Brain microvascular endothelial cell (primary cell): ENCODE data around the gene PIAS4.

ENCODE experiments used
- DNase-seq: peaks from one replicate; pipeline ENCODE4 v3.0.0-alpha.2; 2020
- H3K27ac ChIP-seq: fragments of 250-450 bp; sonication (Bioruptor Pico); 2 replicates; pipeline ENCODE4 v1.5.1; 2020; ENCODE audit warnings: mild to moderate bottlenecking, moderate library complexity
- H3K27me3 ChIP-seq: fragments of 250-450 bp; sonication (Bioruptor Pico); replicated peaks from 2 replicates; pipeline ENCODE4 v1.5.1; 2020; ENCODE audit warnings: mild to moderate bottlenecking
- H3K36me3 ChIP-seq: fragments of 250-450 bp; sonication (Bioruptor Pico); replicated peaks from 2 replicates; pipeline ENCODE4 v1.5.1; 2020; ENCODE audit warnings: mild to moderate bottlenecking
- H3K4me3 ChIP-seq: 2 replicates; pipeline ENCODE4 v1.5.1; 2011; ENCODE audit warnings: low read depth, mild to moderate bottlenecking, control low read depth, low read length, moderate library complexity
- in situ Hi-C: cut with HindIII; loops from 2 replicates; pipeline ENCODE4 v1.10.0; 2017; ENCODE audit warnings: low sequenced_read_pairs, low pct_ligation_motif_present
- TF ChIP-seq, protein P1 (sequence below): IDR thresholded peaks from 2 replicates; pipeline ENCODE4 v1.5.1; 2011; ENCODE audit warnings: low read depth, mild to moderate bottlenecking, moderate library complexity, low read length, control low read depth, inconsistent platforms; ENCODE audit errors: missing control alignments

PIAS4 gene

DNA sequence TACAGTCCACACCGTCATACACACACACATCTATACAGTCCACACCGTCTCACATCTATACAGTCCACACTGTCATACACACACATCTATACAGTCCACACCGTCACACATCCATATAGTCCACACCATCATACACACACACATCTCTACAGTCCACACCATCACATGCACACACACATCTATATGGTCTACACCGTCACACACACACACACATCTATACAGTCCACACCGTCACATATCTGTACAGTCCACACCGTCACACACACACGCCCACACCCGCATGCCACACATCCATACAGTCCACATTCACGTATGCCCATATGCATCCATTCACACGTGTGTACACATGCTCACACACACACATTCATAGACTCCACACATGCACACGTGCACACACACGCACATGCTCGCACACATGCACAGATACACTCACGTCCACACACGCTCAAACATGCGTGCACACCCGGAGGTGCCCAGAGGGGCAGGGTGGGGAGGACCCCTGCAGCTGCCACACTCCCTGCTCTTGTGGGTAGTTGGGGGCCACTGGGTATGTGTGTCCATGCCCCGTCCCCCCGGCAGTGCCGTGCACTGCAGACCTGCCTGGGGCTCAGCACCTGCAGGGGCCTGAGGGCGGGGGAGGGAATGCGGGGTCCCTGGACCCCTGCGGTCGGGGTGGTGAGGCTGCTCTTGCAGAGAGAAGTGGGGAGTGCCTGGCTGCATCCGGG is 29.2 kb downstream of the PIAS4 start:
- no peak for DNase-seq

DNA sequence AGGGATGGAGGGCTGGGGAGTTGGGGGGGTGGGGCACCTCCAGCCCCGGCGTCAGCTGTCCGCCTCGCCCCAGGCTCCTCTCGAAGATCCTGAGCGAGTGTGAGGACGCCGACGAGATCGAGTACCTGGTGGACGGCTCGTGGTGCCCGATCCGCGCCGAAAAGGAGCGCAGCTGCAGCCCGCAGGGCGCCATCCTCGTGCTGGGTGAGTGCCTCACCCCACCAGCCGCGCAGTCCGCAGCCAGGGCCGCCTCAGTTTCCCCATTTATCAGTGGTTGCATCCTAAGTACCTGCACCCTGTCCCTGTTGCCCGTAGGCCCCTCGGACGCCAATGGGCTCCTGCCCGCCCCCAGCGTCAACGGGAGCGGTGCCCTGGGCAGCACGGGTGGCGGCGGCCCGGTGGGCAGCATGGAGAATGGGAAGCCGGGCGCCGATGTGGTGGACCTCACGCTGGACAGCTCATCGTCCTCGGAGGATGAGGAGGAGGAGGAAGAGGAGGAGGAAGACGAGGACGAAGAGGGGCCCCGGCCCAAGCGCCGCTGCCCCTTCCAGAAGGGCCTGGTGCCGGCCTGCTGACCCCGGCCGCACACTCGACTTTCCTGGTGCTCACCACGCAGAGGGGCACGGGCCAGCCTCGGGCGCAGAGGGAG is 29.9 kb downstream of the PIAS4 start:
- DNase-seq: no peak
- TF ChIP-seq, protein P1, sequence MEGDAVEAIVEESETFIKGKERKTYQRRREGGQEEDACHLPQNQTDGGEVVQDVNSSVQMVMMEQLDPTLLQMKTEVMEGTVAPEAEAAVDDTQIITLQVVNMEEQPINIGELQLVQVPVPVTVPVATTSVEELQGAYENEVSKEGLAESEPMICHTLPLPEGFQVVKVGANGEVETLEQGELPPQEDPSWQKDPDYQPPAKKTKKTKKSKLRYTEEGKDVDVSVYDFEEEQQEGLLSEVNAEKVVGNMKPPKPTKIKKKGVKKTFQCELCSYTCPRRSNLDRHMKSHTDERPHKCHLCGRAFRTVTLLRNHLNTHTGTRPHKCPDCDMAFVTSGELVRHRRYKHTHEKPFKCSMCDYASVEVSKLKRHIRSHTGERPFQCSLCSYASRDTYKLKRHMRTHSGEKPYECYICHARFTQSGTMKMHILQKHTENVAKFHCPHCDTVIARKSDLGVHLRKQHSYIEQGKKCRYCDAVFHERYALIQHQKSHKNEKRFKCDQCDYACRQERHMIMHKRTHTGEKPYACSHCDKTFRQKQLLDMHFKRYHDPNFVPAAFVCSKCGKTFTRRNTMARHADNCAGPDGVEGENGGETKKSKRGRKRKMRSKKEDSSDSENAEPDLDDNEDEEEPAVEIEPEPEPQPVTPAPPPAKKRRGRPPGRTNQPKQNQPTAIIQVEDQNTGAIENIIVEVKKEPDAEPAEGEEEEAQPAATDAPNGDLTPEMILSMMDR: no peak
- H3K36me3 ChIP-seq: peaks cover 44% of the 10 kb centered on the region

More for the DNA sequence above, 29.2 kb downstream of the PIAS4 start:
- Histone ChIP-seq H3K4me3 (no peak overlapping the region), H3K36me3 (peaks cover 39% of the 10 kb centered on the region), H3K27ac (no peak overlapping the region), H3K27me3 (no peaks in the 10 kb centered on the region)
- TF ChIP-seq, protein P1: no peak
- in situ Hi-C loops: no loop called here

DNA sequence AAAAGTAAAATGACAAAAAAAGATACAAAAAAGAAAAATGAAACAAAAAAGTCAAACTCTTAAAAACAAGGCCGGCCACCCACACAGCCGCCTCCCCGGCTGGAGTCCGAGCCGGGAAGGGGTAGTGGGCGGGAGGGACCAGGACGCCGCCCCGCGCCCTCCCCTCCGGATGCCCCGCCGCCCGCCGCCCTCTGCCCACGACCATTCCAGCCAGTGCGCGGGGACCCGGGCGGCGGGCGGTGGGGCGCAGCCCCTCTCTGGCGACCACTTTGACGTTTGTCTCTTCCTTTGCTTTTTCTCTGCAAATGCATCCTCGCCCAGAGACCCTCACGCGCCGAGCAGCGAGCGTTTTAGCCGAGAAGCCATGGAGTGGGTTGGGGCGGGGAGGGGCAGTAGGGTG is 30.5 kb downstream of the PIAS4 start:
- Histone ChIP-seq H3K27ac (no peak overlapping the region), H3K4me3 (no peak overlapping the region), H3K36me3 (peaks cover 40% of the 10 kb centered on the region), H3K27me3 (no peaks in the 10 kb centered on the region)
- DNase-seq: no peak
- TF ChIP-seq, protein P1: no peak
- in situ Hi-C loops: no loop called here

More for the DNA sequence above, 29.9 kb downstream of the PIAS4 start:
- in situ Hi-C loops: no loop called here
- Histone ChIP-seq H3K27ac (no peak overlapping the region), H3K27me3 (no peaks in the 10 kb centered on the region), H3K4me3 (no peak overlapping the region)

DNA sequence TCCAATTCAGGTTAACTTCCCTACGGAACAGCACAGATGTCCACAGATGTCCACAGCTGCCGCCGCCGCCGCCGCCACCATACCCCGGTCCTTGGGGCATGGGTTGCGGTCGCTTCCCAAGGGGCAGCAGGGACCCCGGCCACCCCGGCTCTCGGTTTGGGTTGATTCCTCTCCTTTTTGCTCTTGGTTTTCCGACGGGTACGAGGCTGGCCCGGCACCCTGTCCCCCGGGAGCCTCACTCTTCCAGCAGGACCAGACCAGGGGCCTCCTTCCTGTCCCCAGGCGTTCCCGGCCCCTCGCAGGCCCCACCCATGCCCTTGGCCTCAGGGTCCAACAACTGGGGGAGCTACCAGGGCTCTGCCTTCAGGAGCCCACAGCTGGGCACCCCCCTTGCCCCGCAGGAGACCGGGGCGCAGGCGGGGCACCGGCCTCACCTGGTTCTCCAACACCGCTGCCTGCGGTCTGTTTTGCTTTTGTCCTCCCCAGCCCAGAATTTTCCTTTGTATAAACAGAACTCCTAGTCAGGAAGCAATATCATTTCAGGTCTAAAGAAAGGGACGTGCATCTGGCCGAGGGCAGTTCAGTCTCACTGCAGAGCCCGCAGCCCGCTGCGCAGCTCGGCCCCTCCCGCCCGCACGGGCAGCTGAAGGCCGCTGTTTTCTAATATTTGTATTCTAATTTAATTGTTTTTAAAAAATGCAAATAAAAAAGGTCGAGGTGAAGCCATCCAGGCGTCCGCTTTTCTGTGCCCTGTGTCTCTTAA is 31.3 kb downstream of the PIAS4 start:
- Histone ChIP-seq H3K36me3 (peaks cover 34% of the 10 kb centered on the region), H3K27ac (no peak overlapping the region), H3K27me3 (no peaks in the 10 kb centered on the region), H3K4me3 (no peak overlapping the region)
- in situ Hi-C loops: no loop called here
- TF ChIP-seq, protein P1: no peak
- DNase-seq: no peak

DNA sequence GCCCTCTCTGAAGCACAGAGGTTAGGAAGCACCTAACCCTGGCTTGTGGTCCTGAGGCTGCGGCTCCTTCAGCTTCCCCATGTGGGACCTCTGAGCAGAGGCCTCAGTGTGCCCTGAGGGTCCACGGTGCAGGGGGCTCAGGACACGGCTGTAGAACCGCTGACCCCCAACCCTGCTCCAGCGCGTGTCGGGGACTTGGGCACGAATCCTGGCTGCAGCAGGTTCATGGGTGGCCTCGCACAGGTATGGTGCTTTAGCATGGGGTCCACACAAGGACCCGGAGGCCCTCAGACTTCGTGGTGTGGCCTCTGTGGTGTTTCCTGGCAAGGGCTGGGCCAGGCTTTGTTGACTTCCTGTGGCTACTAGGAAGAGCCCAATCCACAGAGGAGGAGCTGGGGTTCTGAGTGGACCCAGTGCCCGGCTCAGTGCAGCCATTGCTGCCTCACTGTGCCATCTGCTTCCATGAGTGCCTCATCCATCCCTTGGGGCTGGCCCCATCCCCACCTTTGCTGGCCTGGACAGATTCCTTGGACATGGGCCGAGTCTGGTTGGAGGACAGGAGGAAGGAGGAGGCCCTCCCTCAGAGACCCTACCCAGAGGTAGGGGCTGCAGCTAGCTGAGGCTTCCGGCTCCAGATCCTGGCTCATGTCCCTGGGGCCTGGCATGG is 34.7 kb downstream of the PIAS4 start:
- Histone ChIP-seq H3K4me3 (no peak overlapping the region), H3K27ac (no peak overlapping the region)
- DNase-seq: no peak

More for the DNA sequence above, 34.7 kb downstream of the PIAS4 start:
- Histone ChIP-seq H3K27me3 (no peaks in the 10 kb centered on the region), H3K36me3 (peaks cover 27% of the 10 kb centered on the region)
- TF ChIP-seq, protein P1: no peak
- in situ Hi-C loops: no loop called here
